Endothelial cell of umbilical vein (primary cell): ENCODE measurements around the gene HCFC2. TPM values are rescaled to one million over a fixed set of nuclear protein-coding genes. Genes with fewer than 3 reads are reported as not detected.

Source experiments
- BruUV-seq: library from RNA; stranded (reverse); fragments of 400-500 nt; replicated peaks from 2 replicates; lab custom pipeline; 2021; lab: Mats Ljungman, UMichigan
- CTCF ChIA-PET: fragments of 300-600, 350-600 bp; sonication (Branson Sonifier 250); formaldehyde crosslinking; loops from one replicate; lab custom pipeline; 2021; ENCODE audit warnings: antibody characterized with exemption, inconsistent platforms; lab: Charles Lee
- POLR2A ChIA-PET: fragments of 300-600, 350-600 bp; sonication (Branson Sonifier 250); formaldehyde crosslinking; loops from one replicate; lab custom pipeline; 2021; ENCODE audit warnings: antibody characterized with exemption, inconsistent platforms; lab: Charles Lee
- DNase-seq: peaks from one replicate; pipeline ENCODE4 v3.0.0-alpha.2; 2011; ENCODE audit warnings: low read depth, low spot score
- FAIRE-seq: peaks from 2 replicates; lab custom pipeline; 2011; peaks lifted over from hg19 to GRCh38; lab: Jason Lieb, UNC
- H2AFZ ChIP-seq: 2 replicates; pipeline ENCODE4 v1.6.0; 2012; ENCODE audit warnings: low read depth, low read length, control low read depth, inconsistent platforms
- H3K27ac ChIP-seq: 2 replicates; pipeline ENCODE4 v1.5.1; 2011; ENCODE audit warnings: low read depth, mild to moderate bottlenecking, control low read depth, low read length, moderate library complexity; ENCODE audit not compliant: insufficient read depth
- H3K27me3 ChIP-seq, 2 experiments: 2 replicates each; pipeline versions ENCODE4 v1.6.0 to v1.6.1; 2011; ENCODE audit warnings: low read length in 2 of 2, mixed read lengths in 1 of 2; ENCODE audit not compliant: control insufficient read depth in 2 of 2, insufficient read depth in 2 of 2
- H3K36me3 ChIP-seq, 2 experiments: 2 replicates in 1 of 2; 3 replicates in 1 of 2; pipeline ENCODE4 v1.5.1; 2011; ENCODE audit warnings: low read length in 2 of 2, mild to moderate bottlenecking in 1 of 2, moderate library complexity in 1 of 2; ENCODE audit not compliant: control insufficient read depth in 2 of 2, insufficient read depth in 2 of 2; ENCODE audit errors: extremely low read depth in 1 of 2
- H3K4me1 ChIP-seq: 3 replicates; pipeline ENCODE4 v1.5.1; 2011; ENCODE audit warnings: mild to moderate bottlenecking, low read length; ENCODE audit not compliant: control insufficient read depth, insufficient read depth; ENCODE audit errors: extremely low read depth
- H3K4me2 ChIP-seq: 2 replicates; pipeline ENCODE4 v1.6.1; 2011; ENCODE audit warnings: low read length, control low read depth, mixed read lengths; ENCODE audit not compliant: insufficient read depth
- H3K4me3 ChIP-seq, 3 experiments: fragments of 200-600 bp in 1 of 3; sonication (generic), shearing (Covaris generic) in 1 of 3; replicated peaks in 1 of 3; 2 replicates each; pipeline ENCODE4 v1.5.1; 2011 to 2016; ENCODE audit warnings: control low read depth in 3 of 3, low read length in 3 of 3, mild to moderate bottlenecking in 2 of 3, inconsistent platforms in 1 of 3, low read depth in 1 of 3, moderate library complexity in 1 of 3; ENCODE audit not compliant: insufficient read depth in 1 of 3
- H3K79me2 ChIP-seq: 2 replicates; pipeline ENCODE4 v1.6.0; 2012; ENCODE audit warnings: low read length, inconsistent platforms; ENCODE audit not compliant: control insufficient read depth, insufficient read depth
- H3K9ac ChIP-seq: replicated peaks from 2 replicates; pipeline ENCODE3; 2011; ENCODE audit warnings: low read length, control low read depth; ENCODE audit not compliant: insufficient read depth; ENCODE audit errors: extremely low read depth
- H3K9me1 ChIP-seq: replicated peaks from 3 replicates; pipeline ENCODE4 v1.6.0; 2011; ENCODE audit warnings: mild to moderate bottlenecking, low read length; ENCODE audit not compliant: control insufficient read depth, insufficient read depth; ENCODE audit errors: extremely low read depth
- H3K9me3 ChIP-seq: replicated peaks from 2 replicates; pipeline ENCODE4 v1.5.1; 2012; ENCODE audit warnings: low read length, inconsistent platforms; ENCODE audit not compliant: control insufficient read depth, insufficient read depth
- H4K20me1 ChIP-seq: replicated peaks from 2 replicates; pipeline ENCODE3; 2011; ENCODE audit warnings: mild to moderate bottlenecking, low read length; ENCODE audit not compliant: control insufficient read depth, insufficient read depth; ENCODE audit errors: extremely low read depth
- EZH2 ChIP-seq: IDR thresholded peaks from 2 replicates; pipeline ENCODE4 v1.6.1; 2012; ENCODE audit warnings: borderline replicate concordance, low read depth, mild to moderate bottlenecking, moderate library complexity, low read length, inconsistent platforms; ENCODE audit not compliant: severe bottlenecking
- FOS ChIP-seq: IDR thresholded peaks from 2 replicates; pipeline ENCODE4 v1.6.1; 2011; ENCODE audit warnings: mild to moderate bottlenecking, low read length, moderate library complexity, borderline replicate concordance; ENCODE audit not compliant: insufficient read depth
- GATA2 ChIP-seq: IDR thresholded peaks from 2 replicates; pipeline ENCODE4 v1.7.0; 2011; ENCODE audit warnings: low read depth, mild to moderate bottlenecking, moderate library complexity, mixed read lengths, low read length; ENCODE audit not compliant: insufficient read length, insufficient read depth
- JUN ChIP-seq: IDR thresholded peaks from 2 replicates; pipeline ENCODE4 v1.6.1; 2011; ENCODE audit warnings: borderline replicate concordance, low read depth; ENCODE audit not compliant: insufficient read length, insufficient read depth
- POLR2A ChIP-seq: IDR thresholded peaks from 2 replicates; pipeline ENCODE4 v1.6.1; 2012; ENCODE audit warnings: low read depth, mild to moderate bottlenecking, control low read depth, low read length
- dilution Hi-C: fragments of 300-500 bp; cut with MboI; formaldehyde crosslinking; loops from one replicate; pipeline ENCODE4 v1.15.0; 2019; ENCODE audit warnings: low sequenced_read_pairs; ENCODE audit not compliant: extremely low pct_ligation_motif_present
- intact Hi-C: fragments of 100-400 bp; cut with micrococcal nuclease; formaldehyde crosslinking; loops from one replicate; pipeline ENCODE4 v1.10.0; 2022
- polyA plus RNA-seq, 4 experiments: library from polyadenylated mRNA; depleted of rRNA in 3 of 4; stranded (reverse) in 3 of 4; unstranded in 1 of 4; fragments of >200 nt; gene quantifications; 2 replicates each; pipeline versions ENCODE4 v1.2.1 to v1.2.3, GENCODE V29; 2011 to 2012; ENCODE audit warnings: missing spikeins in 1 of 4
- total RNA-seq: library from RNA; stranded (reverse); gene quantifications from 2 replicates; pipeline ENCODE4 v1.2.3, GENCODE V29; 2021
- TF ChIP-seq, protein P1 (sequence below), 2 donors: IDR thresholded peaks; 1 replicate in 1 of 2; 2 replicates in 1 of 2; pipeline ENCODE4 v1.5.1; 2011; ENCODE audit warnings: low read length in 2 of 2, mild to moderate bottlenecking in 2 of 2, moderate library complexity in 2 of 2, control low read depth in 1 of 2, inconsistent platforms in 1 of 2, low read depth in 1 of 2; ENCODE audit not compliant: insufficient read depth in 1 of 2; ENCODE audit errors: extremely low read depth in 1 of 2
- TF ChIP-seq, protein P2 (sequence below): IDR thresholded peaks from 2 replicates; pipeline ENCODE4 v1.6.1; 2011; ENCODE audit not compliant: insufficient read depth, insufficient read length

HCFC2 gene
- total and polyA plus RNA-seq, 2 donors (not counting 3 experiments of a cell fraction or from before 2014, with no cell fraction given), result 6.0 to 15.6 TPM

DNA sequence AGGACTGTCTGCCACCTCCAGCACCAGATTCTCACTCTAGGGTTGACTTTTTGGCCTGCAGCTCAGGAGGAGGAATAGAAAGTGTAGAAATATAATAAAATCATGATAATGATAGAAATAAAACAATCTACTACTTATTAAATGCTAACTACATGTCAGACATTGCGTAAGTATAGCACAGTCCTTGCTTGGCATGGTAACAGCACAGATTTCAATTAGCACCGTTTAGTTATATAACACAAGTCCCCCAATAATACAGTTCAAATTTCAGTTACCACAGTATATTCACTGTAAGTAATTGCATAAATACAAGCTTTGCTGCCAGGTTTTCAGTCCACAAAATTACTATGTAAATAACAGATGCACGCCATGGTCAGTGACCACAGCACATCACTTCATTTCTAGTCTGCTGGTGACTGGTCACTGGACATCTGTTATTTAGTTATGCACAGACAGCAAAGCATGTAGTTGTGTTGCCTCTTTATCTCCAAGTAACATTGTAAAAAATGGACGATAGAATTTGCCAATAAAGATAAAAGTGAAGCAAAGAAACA is 7.8 kb upstream of the HCFC2 start:
- no peaks in the 10 kb centered on the region for H3K9me3 ChIP-seq
- no peaks in the 10 kb centered on the region for H3K9me1 ChIP-seq
- H3K4me1 ChIP-seq, result no peaks in the 10 kb centered on the region
- no peaks in the 10 kb centered on the region for H3K79me2 ChIP-seq
- no peaks in the 10 kb centered on the region for H3K36me3 ChIP-seq
- no peak overlapping the region for H3K4me2 ChIP-seq
- dilution Hi-C loops (no loop called here), intact Hi-C loops (loop anchor here (2.0 kb wide), 1 partner anchor 176 kb away; no protein-coding TSS in a partner anchor)
- H3K4me3 ChIP-seq, result no peak overlapping the region
- H2AFZ ChIP-seq, result no peak overlapping the region
- TF ChIP-seq JUN, result no peak
- no peak for TF ChIP-seq FOS
- TF ChIP-seq POLR2A, result no peak
- TF ChIP-seq, protein P1, sequence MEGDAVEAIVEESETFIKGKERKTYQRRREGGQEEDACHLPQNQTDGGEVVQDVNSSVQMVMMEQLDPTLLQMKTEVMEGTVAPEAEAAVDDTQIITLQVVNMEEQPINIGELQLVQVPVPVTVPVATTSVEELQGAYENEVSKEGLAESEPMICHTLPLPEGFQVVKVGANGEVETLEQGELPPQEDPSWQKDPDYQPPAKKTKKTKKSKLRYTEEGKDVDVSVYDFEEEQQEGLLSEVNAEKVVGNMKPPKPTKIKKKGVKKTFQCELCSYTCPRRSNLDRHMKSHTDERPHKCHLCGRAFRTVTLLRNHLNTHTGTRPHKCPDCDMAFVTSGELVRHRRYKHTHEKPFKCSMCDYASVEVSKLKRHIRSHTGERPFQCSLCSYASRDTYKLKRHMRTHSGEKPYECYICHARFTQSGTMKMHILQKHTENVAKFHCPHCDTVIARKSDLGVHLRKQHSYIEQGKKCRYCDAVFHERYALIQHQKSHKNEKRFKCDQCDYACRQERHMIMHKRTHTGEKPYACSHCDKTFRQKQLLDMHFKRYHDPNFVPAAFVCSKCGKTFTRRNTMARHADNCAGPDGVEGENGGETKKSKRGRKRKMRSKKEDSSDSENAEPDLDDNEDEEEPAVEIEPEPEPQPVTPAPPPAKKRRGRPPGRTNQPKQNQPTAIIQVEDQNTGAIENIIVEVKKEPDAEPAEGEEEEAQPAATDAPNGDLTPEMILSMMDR (IDR thresholded peaks at IDR 0.05; ENCODE audit: extremely low read depth in 1 of 2, insufficient read depth in 1 of 2, low read depth in 1 of 2, low read length in 2 of 2), result no peak
- TF ChIP-seq, protein P2, sequence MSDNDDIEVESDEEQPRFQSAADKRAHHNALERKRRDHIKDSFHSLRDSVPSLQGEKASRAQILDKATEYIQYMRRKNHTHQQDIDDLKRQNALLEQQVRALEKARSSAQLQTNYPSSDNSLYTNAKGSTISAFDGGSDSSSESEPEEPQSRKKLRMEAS, result no peak
- TF ChIP-seq GATA2, result no peak
- no peak for TF ChIP-seq EZH2
- FAIRE-seq, result no peak
- no peak overlapping the region for H3K27ac ChIP-seq
- no TSS peak for BruUV-seq
- CTCF ChIA-PET, result interaction anchor here (0.8 to 5.9 kb wide), 4 partner anchors 28 to 1044 kb away, joined by 3 to 106 read pairs (median 3); no protein-coding TSS in a partner anchor
- H3K27me3 ChIP-seq, result peaks cover 15 to 22% of the 10 kb centered on the region in 2 experiments
- POLR2A ChIA-PET, result no interaction called here
- H4K20me1 ChIP-seq, result no peaks in the 10 kb centered on the region
- DNase-seq, result no peak
- no peak overlapping the region for H3K9ac ChIP-seq
